Amniotic stem cell (primary cell): ENCODE results near the gene ZNF823.
"Not testable (repeated sequence)": the region's sequence is repeated elsewhere in the genome, so short reads cannot be mapped to it uniquely, and the experiment has no call there.

Source experiments
- DNase-seq: peaks from one replicate; lab custom pipeline; 2025; lab: John Stamatoyannopoulos, UW

Gene ZNF823

DNA sequence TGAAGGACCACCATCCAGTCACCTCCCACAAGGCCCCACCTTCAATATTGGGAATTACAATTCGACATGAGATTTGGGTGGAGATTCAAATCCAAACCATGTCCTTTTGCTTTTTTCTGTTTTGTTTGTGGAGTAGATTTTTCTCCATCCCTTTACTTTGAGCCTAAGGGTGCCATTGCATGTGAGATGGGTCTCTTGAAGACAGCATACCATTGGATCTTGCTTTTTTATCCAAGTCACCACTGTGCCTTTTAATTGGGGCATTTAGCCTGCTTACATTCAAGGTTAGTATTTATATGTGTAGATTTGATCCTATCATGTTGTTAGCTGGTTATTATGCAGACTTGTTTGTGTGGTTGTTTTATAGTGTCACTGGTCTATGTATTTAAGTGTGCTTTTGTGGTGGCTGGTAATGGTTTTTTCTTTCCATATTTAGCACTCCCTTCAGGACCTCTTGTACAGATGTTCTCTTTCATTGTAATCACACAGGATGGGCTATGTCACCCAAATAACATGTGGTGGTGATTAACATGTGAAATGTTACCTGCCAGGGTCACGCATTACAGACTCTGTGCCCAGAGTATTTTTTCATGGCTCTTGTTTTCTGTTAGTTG lies 58.0 kb downstream of the ZNF823 start:
- DNase-seq: no peak

DNA sequence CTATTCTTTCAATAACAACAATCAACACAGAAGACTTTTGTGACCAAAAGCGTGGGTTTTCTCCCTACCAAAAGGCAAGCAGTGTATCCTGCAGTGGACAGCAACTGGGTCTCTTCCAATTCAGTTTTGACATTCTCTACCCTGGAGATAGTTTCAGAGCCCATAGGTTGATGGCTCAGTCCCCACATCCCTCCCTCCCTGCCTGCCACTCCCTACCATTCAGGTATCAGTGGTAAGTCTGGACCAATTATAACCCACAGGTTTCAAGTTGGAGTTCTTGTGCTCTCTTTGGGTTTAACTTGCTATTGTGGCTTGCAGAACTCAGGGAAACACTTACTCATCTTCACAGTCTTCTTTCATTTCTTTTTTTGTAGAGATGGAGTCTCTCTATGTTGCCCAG lies 60.2 kb downstream of the ZNF823 start:
- DNase-seq: no peak

DNA sequence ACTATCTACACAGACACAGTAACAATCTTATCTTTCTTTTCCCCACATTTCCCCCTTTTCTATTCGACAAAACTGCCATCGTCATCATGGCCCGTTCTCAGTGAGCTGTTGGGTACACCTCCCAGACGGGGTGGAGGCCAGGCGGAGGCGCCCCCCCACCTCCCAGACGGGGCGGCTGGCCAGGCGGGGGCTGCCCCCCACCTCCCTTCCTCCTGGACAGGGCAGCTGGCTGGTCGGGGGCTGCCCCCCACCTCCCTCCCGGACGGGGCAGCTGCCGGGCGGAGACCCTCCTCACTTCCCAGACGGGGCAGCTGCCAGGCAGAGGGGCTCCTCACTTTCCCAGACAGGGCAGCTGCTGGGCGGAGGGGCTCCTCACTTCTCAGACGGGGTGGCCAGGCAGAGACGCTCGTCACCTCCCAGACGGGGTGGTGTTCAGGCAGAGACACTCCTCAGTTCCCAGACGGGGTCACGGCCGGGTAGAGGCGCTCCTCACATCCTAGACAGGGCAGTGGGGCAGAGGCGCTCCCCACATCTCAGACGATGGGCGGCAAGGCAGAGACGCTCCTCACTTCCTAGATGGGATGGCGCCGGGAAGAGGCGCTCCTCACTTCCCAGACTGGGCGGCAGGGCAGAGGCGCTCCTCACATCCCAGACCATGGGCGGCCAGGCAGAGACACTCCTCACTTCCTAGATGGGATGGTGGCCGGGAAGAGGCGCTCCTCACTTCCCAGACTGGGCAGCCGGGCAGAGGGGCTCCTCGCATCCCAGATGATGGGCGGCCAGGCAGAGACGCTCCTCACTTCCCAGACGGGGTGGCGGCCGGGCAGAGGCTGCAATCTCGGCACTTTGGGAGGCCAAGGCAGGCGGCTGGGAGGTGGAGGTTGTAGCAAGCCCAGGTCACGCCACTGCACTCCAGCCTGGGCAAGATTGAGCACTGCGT lies 61.8 kb downstream of the ZNF823 start:
- not testable (repeated sequence) for DNase-seq

DNA sequence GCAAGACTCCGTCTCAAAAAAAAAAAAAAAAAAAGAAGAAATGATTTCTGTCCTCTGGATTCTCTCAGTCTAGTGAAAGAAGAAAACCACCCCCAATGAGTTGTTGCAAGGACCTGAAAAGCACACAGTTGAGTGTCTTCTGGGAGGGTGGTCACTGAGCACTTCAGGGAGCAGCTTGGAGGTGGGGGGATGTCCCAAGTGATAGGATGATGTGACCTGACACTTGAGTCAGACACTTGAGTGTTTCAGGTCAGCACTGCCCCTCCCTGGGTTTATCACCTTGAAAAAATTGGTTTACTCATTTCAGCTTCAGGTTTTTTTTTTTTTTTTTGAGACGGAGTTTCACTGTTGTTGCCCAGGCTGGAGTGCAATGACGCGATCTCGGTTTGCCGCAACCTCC lies 63.2 kb downstream of the ZNF823 start:
- no peak for DNase-seq

DNA sequence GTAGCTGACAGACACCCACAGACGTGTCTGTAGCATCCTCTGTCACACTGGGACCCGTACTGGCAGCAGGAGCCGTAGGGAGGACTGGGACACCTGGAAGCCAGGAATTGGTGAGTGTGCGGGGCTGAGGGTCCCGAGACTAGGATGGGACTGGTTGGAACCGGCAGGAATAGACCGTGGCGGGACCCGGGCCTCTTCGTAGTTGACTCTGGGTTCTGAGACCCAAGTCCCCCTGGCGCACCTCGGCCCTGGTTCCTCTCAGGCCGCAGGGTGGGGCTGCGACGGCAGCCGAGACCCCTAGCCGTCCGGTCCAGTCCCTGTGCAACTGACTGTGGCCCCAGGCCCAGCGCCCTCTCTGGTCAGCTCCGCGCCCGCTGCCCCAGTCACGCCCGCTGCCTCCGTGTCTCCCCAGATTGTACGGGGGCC lies 64.7 kb downstream of the ZNF823 start:
- DNase-seq: no peak

DNA sequence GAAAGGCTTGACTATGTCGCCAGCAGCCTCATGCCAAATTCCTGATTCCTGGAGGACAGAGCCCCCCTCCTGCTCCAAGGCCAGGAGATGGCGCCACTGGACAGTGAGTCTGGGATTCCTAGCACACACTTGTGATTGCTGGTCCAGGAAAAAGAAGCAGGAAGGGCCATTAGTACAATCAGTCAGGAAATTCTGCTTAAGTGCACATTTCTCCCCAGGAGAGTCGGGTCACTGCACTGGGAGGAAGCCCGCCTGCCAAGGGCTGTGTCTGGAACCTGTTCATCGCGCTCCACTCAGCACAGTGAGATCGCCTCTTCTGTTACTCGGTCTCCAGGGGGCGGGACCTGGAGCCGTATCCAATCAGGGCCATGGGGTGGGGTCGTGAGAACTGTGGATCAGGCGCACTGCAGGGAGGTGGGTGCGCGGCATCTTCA lies 65.1 kb downstream of the ZNF823 start:
- DNase-seq: peak; percentile 23
